ENCODE measurements around the gene RRAGD. TPM values are rescaled to one million over a fixed set of nuclear protein-coding genes. Genes with fewer than 3 reads are reported as not detected.

Gene RRAGD
- total RNA-seq, 1 experiment from 2014 or later: 1.3 TPM

DNA sequence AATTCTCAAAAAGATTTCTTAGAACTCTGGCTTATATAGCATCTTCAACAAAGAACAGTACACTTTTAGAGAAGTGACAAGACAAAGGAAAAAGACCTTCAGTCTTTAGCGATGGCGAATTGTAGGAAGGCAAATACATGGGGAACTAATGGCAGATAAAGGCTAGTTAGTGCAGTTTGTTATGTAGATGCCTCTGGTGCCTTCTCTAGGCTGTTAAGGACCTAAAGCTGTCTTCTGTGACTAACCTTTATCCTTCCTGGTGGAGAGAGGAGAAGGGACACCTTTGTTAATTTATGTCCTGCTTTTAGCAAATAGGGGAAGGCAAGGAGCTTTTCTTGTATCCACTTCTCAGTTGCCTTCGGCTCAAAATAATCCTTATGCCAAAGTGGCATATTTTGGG lies 28.1 kb upstream of the RRAGD start:
- H3K27ac Mint-ChIP-seq (ENCODE audit: unreplicated experiment): no peak overlapping the region
- no peak overlapping the region for H3K4me3 Mint-ChIP-seq (ENCODE audit: low read depth, unreplicated experiment)
- DNase-seq: no peak
- TF ChIP-seq, protein P1, sequence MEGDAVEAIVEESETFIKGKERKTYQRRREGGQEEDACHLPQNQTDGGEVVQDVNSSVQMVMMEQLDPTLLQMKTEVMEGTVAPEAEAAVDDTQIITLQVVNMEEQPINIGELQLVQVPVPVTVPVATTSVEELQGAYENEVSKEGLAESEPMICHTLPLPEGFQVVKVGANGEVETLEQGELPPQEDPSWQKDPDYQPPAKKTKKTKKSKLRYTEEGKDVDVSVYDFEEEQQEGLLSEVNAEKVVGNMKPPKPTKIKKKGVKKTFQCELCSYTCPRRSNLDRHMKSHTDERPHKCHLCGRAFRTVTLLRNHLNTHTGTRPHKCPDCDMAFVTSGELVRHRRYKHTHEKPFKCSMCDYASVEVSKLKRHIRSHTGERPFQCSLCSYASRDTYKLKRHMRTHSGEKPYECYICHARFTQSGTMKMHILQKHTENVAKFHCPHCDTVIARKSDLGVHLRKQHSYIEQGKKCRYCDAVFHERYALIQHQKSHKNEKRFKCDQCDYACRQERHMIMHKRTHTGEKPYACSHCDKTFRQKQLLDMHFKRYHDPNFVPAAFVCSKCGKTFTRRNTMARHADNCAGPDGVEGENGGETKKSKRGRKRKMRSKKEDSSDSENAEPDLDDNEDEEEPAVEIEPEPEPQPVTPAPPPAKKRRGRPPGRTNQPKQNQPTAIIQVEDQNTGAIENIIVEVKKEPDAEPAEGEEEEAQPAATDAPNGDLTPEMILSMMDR (IDR thresholded peaks at IDR 0.05; ENCODE audit: unreplicated experiment): no peak
- no TSS peak for BruUV-seq (replicated peaks)
- H3K4me1 Mint-ChIP-seq (ENCODE audit: low read depth, unreplicated experiment): no peaks in the 10 kb centered on the region
- intact Hi-C loops (cut with micrococcal nuclease; ENCODE audit: unreplicated experiment): no loop called here
- H3K9me3 Mint-ChIP-seq (ENCODE audit: low read depth, unreplicated experiment): no peaks in the 10 kb centered on the region
- CTCF ChIA-PET: no interaction called here
- H3K27me3 Mint-ChIP-seq (ENCODE audit: unreplicated experiment): no peaks in the 10 kb centered on the region
- no peaks in the 10 kb centered on the region for H3K36me3 Mint-ChIP-seq (ENCODE audit: insufficient read depth, unreplicated experiment)

DNA sequence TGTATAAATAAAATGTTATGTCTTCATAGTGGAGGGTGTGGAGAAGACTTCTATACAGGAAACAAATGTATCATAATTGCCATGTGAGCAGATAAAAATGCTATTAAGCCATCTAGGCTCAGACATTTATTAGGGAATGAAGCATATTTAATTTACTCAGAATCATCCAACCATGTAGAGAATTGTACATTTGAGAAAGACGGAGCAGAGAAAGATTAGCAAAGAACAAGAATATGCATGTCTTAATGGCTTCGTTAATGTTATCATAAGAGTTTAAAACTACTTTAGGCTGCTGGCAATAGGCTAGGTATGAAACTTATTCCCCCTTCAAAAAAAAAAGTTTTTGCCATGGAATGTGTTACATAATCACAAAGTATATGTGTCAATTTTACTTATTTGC lies 26.9 kb upstream of the RRAGD start:
- no peaks in the 10 kb centered on the region for H3K9me3 Mint-ChIP-seq (ENCODE audit: low read depth, unreplicated experiment)

DNA sequence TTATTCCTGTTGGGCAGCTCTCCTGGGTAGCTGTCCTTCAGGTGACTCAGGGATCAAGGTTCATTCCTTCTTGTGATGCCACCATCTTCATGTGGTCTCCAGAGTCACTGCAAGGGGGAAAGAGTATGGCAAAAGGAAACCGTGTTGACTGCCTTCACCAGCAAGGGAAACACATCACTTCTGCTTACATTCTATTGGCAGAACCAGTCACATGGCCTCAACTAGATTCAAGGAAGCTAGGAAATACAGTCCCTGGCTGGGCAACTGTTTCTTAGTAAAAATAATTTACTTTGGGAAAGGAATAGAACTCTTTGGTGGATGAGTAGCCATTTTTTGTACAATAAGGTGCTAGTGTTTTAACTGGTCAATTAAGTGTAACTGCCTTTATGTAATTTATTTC lies 26.2 kb upstream of the RRAGD start:
- DNase-seq: peak; percentile 36
- no peaks in the 10 kb centered on the region for H3K9me3 Mint-ChIP-seq (ENCODE audit: low read depth, unreplicated experiment)
- BruUV-seq (replicated peaks): no TSS peak
- H3K4me3 Mint-ChIP-seq (ENCODE audit: low read depth, unreplicated experiment): no peak overlapping the region
- no peaks in the 10 kb centered on the region for H3K27me3 Mint-ChIP-seq (ENCODE audit: unreplicated experiment)
- H3K36me3 Mint-ChIP-seq (ENCODE audit: insufficient read depth, unreplicated experiment): peaks cover 9% of the 10 kb centered on the region
- intact Hi-C loops (cut with micrococcal nuclease; ENCODE audit: unreplicated experiment): no loop called here
- CTCF ChIA-PET: interaction anchor here (1.3 kb wide), 1 partner anchor 14 kb away, joined by 3 read pairs; no protein-coding TSS in a partner anchor
- H3K4me1 Mint-ChIP-seq (ENCODE audit: low read depth, unreplicated experiment): peaks cover 12% of the 10 kb centered on the region
- H3K27ac Mint-ChIP-seq (ENCODE audit: unreplicated experiment): no peak overlapping the region
- TF ChIP-seq, protein P1 (IDR thresholded peaks at IDR 0.05; ENCODE audit: unreplicated experiment): no peak

More for the DNA sequence above, 26.9 kb upstream of the RRAGD start:
- H3K27ac Mint-ChIP-seq (ENCODE audit: unreplicated experiment): no peak overlapping the region
- intact Hi-C loops (cut with micrococcal nuclease; ENCODE audit: unreplicated experiment): no loop called here
- no peak for DNase-seq
- H3K4me3 Mint-ChIP-seq (ENCODE audit: low read depth, unreplicated experiment): no peak overlapping the region
- peaks cover 10% of the 10 kb centered on the region for H3K4me1 Mint-ChIP-seq (ENCODE audit: low read depth, unreplicated experiment)
- CTCF ChIA-PET: no interaction called here
- H3K36me3 Mint-ChIP-seq (ENCODE audit: insufficient read depth, unreplicated experiment): peaks cover 2% of the 10 kb centered on the region
- no peaks in the 10 kb centered on the region for H3K27me3 Mint-ChIP-seq (ENCODE audit: unreplicated experiment)
- TF ChIP-seq, protein P1 (IDR thresholded peaks at IDR 0.05; ENCODE audit: unreplicated experiment): no peak
- no TSS peak for BruUV-seq (replicated peaks)

DNA sequence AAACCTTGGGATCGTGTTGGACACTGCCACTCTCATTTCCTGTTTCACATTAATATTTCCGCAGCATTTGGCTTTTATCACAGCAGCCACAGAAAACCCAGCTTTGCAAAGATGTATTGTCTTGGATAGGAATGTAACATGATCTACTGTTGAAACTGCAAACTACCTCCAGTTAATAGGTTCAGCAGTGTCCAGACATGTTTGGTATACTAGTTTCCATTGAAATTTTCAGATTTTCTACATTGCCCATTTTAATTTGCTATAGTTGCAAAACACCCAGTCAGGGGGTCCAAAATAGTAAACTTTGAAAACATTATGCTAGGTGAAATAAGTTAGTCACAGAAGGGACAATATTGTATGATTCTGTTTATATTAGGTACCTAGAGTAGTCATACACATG lies 24.2 kb upstream of the RRAGD start:
- Mint-ChIP-seq H3K4me1 (ENCODE audit: low read depth, unreplicated experiment) (peaks cover 17% of the 10 kb centered on the region), H3K9me3 (ENCODE audit: low read depth, unreplicated experiment) (no peaks in the 10 kb centered on the region), H3K27ac (ENCODE audit: unreplicated experiment) (no peak overlapping the region), H3K27me3 (ENCODE audit: unreplicated experiment) (no peaks in the 10 kb centered on the region), H3K36me3 (ENCODE audit: insufficient read depth, unreplicated experiment) (peaks cover 9% of the 10 kb centered on the region), H3K4me3 (ENCODE audit: low read depth, unreplicated experiment) (no peak overlapping the region)
- CTCF ChIA-PET: interaction anchor here (1.7 kb wide), 1 partner anchor 173 kb away, joined by 4 read pairs; no protein-coding TSS in a partner anchor
- intact Hi-C loops (cut with micrococcal nuclease; ENCODE audit: unreplicated experiment): no loop called here
- TF ChIP-seq, protein P1 (IDR thresholded peaks at IDR 0.05; ENCODE audit: unreplicated experiment): no peak
- BruUV-seq (replicated peaks): no TSS peak
- DNase-seq: no peak

All from Calu3 (cell line).